PC-9 (cell line): ENCODE results near the gene COL5A1.

Experiments used
- CTCF ChIP-seq: fragments of 200-600 bp; sonication (generic); conservative IDR thresholded peaks from 2 replicates; pipeline ENCODE4 v1.6.1; 2017; ENCODE audit warnings: mixed run types, antibody characterized with exemption, mild to moderate bottlenecking, moderate library complexity
- EZH2 ChIP-seq: fragments of 200-600 bp; sonication (generic); IDR thresholded peaks from 2 replicates; pipeline ENCODE4 v1.8.0; 2017; ENCODE audit warnings: antibody characterized with exemption, low read depth

- TF ChIP-seq CTCF (no peak), EZH2 (no peak)
Observed at GRCh38 chr9:134630861-134631260, 10.7 kb upstream of the COL5A1 start.
